IPS-NIHi11 (cell line): Measurements from ENCODE around the gene SDCCAG8.
"Not testable (repeated sequence)": the region's sequence is repeated elsewhere in the genome, so short reads cannot be mapped to it uniquely, and the experiment has no call there.

Experiments
- DNase-seq: peaks from one replicate; pipeline ENCODE4 v3.0.0; 2012; ENCODE audit warnings: mixed read lengths, low spot score

Gene SDCCAG8

GRCh38 chr1:243255791-243256512 lies at the start of gene SDCCAG8:
SDCCAG8 (plus strand) TSS chr1:243256041; CDS start chr1:243256174, 133 bp downstream.
- peak; percentile 87 for DNase-seq

GRCh38 chr1:243211984-243212383 lies 43.9 kb upstream of the SDCCAG8 start:
- DNase-seq = not testable (repeated sequence)

- no peak for DNase-seq
Measured at GRCh38 chr1:243213045-243213787, 42.6 kb upstream of the SDCCAG8 start.

- not testable (repeated sequence) for DNase-seq
Measured at GRCh38 chr1:243215276-243215875, 40.5 kb upstream of the SDCCAG8 start.

GRCh38 chr1:243216741-243217140 lies 39.1 kb upstream of the SDCCAG8 start:
- no peak for DNase-seq

GRCh38 chr1:243217349-243217748 lies 38.5 kb upstream of the SDCCAG8 start:
- DNase-seq = no peak

- no peak for DNase-seq
Measured at GRCh38 chr1:243218059-243218458, 37.8 kb upstream of the SDCCAG8 start.

GRCh38 chr1:243227622-243228021 lies 28.2 kb upstream of the SDCCAG8 start:
- no peak for DNase-seq

- DNase-seq = no peak
Measured at GRCh38 chr1:243229526-243229925, 26.3 kb upstream of the SDCCAG8 start.

GRCh38 chr1:243230914-243231313 lies 24.9 kb upstream of the SDCCAG8 start:
- peak; percentile 8 for DNase-seq

- no peak for DNase-seq
Measured at GRCh38 chr1:243233908-243234307, 21.9 kb upstream of the SDCCAG8 start.

- no peak for DNase-seq
Measured at GRCh38 chr1:243234978-243235647, 20.7 kb upstream of the SDCCAG8 start.

- no peak for DNase-seq
Measured at GRCh38 chr1:243236604-243237252, 19.1 kb upstream of the SDCCAG8 start.

- DNase-seq = no peak
Measured at GRCh38 chr1:243244432-243244841, 11.4 kb upstream of the SDCCAG8 start.

- DNase-seq = no peak
Measured at GRCh38 chr1:243246916-243247315, 8.9 kb upstream of the SDCCAG8 start.

- DNase-seq = no peak
Measured at GRCh38 chr1:243247901-243248300, 7.9 kb upstream of the SDCCAG8 start.

- DNase-seq = no peak
Measured at GRCh38 chr1:243249214-243249613, 6.6 kb upstream of the SDCCAG8 start.

- DNase-seq = no peak
Measured at GRCh38 chr1:243250102-243250501, 5.7 kb upstream of the SDCCAG8 start.

- DNase-seq = no peak
Measured at GRCh38 chr1:243251539-243251938, 4.3 kb upstream of the SDCCAG8 start.

- DNase-seq = no peak
Measured at GRCh38 chr1:243253211-243253925, 2.5 kb upstream of the SDCCAG8 start.

- no peak for DNase-seq
Measured at GRCh38 chr1:243253926-243254232, 2.0 kb upstream of the SDCCAG8 start.
